B cell (primary cell): Measurements from ENCODE around the gene PFN3. TPM values are rescaled to one million over a fixed set of nuclear protein-coding genes. Genes with fewer than 3 reads are reported as not detected.

Experiments used
- ATAC-seq: fragments of 200-7000 bp; cut with Tn5 transposase; one replicate; pipeline ENCODE4 v1.10.0; 2021; ENCODE audit warnings: low read depth, mild to moderate bottlenecking, moderate number of reproducible peaks, moderate library complexity
- CTCF ChIA-PET: fragments of 350-600 bp; sonication (Branson Sonifier 250); formaldehyde crosslinking; loops from one replicate; lab custom pipeline; 2021; ENCODE audit warnings: antibody characterized with exemption, inconsistent platforms; lab: Charles Lee
- POLR2A ChIA-PET: fragments of 350-600 bp; sonication (Branson Sonifier 250); formaldehyde crosslinking; loops from one replicate; lab custom pipeline; 2021; ENCODE audit warnings: antibody characterized with exemption; lab: Charles Lee
- DNase-seq: peaks from one replicate; pipeline ENCODE4 v3.0.0; 2013
- H2AFZ ChIP-seq: 2 replicates; pipeline ENCODE4 v1.6.1; 2012; ENCODE audit warnings: mild to moderate bottlenecking, low read depth, low read length; ENCODE audit not compliant: insufficient read depth, poor library complexity, severe bottlenecking
- H3K27ac ChIP-seq, 2 donors: 1 replicate in 1 of 2; 2 replicates in 1 of 2; pipeline ENCODE4 v1.5.1; 2012 to 2013; ENCODE audit warnings: low read length in 2 of 2, mild to moderate bottlenecking in 2 of 2, moderate library complexity in 1 of 2
- H3K27me3 ChIP-seq, 4 experiments: fragments of 200-600 bp in 1 of 4; sonication (generic) in 1 of 4; replicated peaks in 1 of 4; 1 replicate in 2 of 4; 2 replicates in 2 of 4; pipeline versions ENCODE4 v1.6.1 to v1.7.0; 2013 to 2016; ENCODE audit warnings: low read length in 3 of 4, mild to moderate bottlenecking in 2 of 4, mixed read lengths in 1 of 4, moderate library complexity in 1 of 4; ENCODE audit not compliant: insufficient read depth in 4 of 4, control insufficient read depth in 3 of 4; ENCODE audit errors: control extremely low read depth in 1 of 4
- H3K36me3 ChIP-seq, 2 experiments: replicated peaks in 1 of 2; 1 replicate in 1 of 2; 2 replicates in 1 of 2; pipeline versions ENCODE4 v1.6.1 to v1.7.1; 2013; ENCODE audit warnings: low read length in 1 of 2; ENCODE audit not compliant: insufficient read depth in 2 of 2, control insufficient read depth in 1 of 2; ENCODE audit errors: control extremely low read depth in 1 of 2, extremely low read depth in 1 of 2
- H3K4me1 ChIP-seq, 2 donors: fragments of 200-600 bp in 1 of 2; sonication (generic) in 1 of 2; 1 replicate in 1 of 2; 2 replicates in 1 of 2; pipeline versions ENCODE4 v1.5.1 to v1.6.1; 2013 to 2017; ENCODE audit warnings: low read length in 2 of 2; ENCODE audit not compliant: control insufficient read depth in 2 of 2, insufficient read depth in 2 of 2
- H3K4me2 ChIP-seq: replicated peaks from 2 replicates; pipeline ENCODE3; 2012; ENCODE audit warnings: mild to moderate bottlenecking, low read depth, low read length; ENCODE audit not compliant: poor library complexity, severe bottlenecking
- H3K4me3 ChIP-seq, 5 experiments: fragments of 200-600 bp in 1 of 5; sonication (generic) in 1 of 5; 1 replicate in 3 of 5; 2 replicates in 2 of 5; pipeline versions ENCODE4 v1.5.1 to v1.7.0; 2011 to 2016; ENCODE audit warnings: low read length in 4 of 5, mild to moderate bottlenecking in 4 of 5, low read depth in 2 of 5, control low read depth in 1 of 5, moderate library complexity in 1 of 5; ENCODE audit not compliant: insufficient read depth in 1 of 5; ENCODE audit errors: control extremely low read depth in 1 of 5, extremely low read depth in 1 of 5
- H3K79me2 ChIP-seq: fragments of 200-600 bp; sonication (generic); one replicate; pipeline ENCODE4 v1.6.0; 2016; ENCODE audit warnings: low read length; ENCODE audit not compliant: control insufficient read depth, insufficient read depth
- H3K9ac ChIP-seq: fragments of 200-600 bp; sonication (generic); 2 replicates; pipeline ENCODE4 v1.6.1; 2017; ENCODE audit warnings: mild to moderate bottlenecking, low read length, moderate library complexity
- H3K9me3 ChIP-seq, 3 donors: one replicate each; pipeline versions ENCODE4 v1.6.1 to v1.7.1; 2013; ENCODE audit warnings: low read length in 2 of 3; ENCODE audit not compliant: control insufficient read depth in 2 of 3, insufficient read depth in 1 of 3; ENCODE audit errors: control extremely low read depth in 1 of 3
- H4K20me1 ChIP-seq: 2 replicates; pipeline ENCODE4 v1.6.0; 2012; ENCODE audit warnings: mild to moderate bottlenecking, low read length; ENCODE audit not compliant: insufficient read depth, control insufficient read depth, poor library complexity, severe bottlenecking
- H3K27ac Mint-ChIP-seq: one replicate; pipeline ENCODE4 v1.8.0; 2021; ENCODE audit warnings: mixed read lengths
- H3K27me3 Mint-ChIP-seq: one replicate; pipeline ENCODE4 v1.8.0; 2021; ENCODE audit warnings: mixed read lengths
- H3K4me1 Mint-ChIP-seq: one replicate; pipeline ENCODE4 v1.8.0; 2021; ENCODE audit warnings: mixed read lengths
- H3K4me3 Mint-ChIP-seq: one replicate; pipeline ENCODE4 v1.8.0; 2021; ENCODE audit warnings: mixed read lengths
- H3K9me3 Mint-ChIP-seq: one replicate; pipeline ENCODE4 v1.8.0; 2022; ENCODE audit warnings: mixed read lengths; ENCODE audit not compliant: insufficient read depth
- CTCF ChIP-seq: fragments of 200-600 bp; IDR thresholded peaks from one replicate; pipeline ENCODE4 v1.8.0; 2022; ENCODE audit warnings: antibody characterized with exemption, mild to moderate bottlenecking
- EZH2 ChIP-seq: IDR thresholded peaks from 2 replicates; pipeline ENCODE4 v1.6.1; 2012; ENCODE audit warnings: borderline replicate concordance, low read depth, mild to moderate bottlenecking, moderate library complexity, low read length; ENCODE audit not compliant: insufficient read depth, poor library complexity, severe bottlenecking
- WGBS: methylation state at CpG from one replicate; pipeline ENCODE4 v1.1.5; 2013; ENCODE audit warnings: missing lambda C conversion rate; ENCODE audit not compliant: insufficient coverage; 5-methylcytosine and 5-hydroxymethylcytosine counted together
- intact Hi-C: fragments of 100-400 bp; cut with micrococcal nuclease; formaldehyde crosslinking; loops from one replicate; pipeline ENCODE4 v1.10.0; 2022
- polyA plus RNA-seq: library from polyadenylated mRNA; depleted of rRNA; stranded (reverse); fragments of >200 nt; gene quantifications from 2 replicates; pipeline ENCODE4 v1.2.3, GENCODE V29; 2012
- total RNA-seq, 2 donors: library from RNA; stranded (reverse); fragments of 120-200 nt in 1 of 2; gene quantifications; 1 replicate in 1 of 2; 2 replicates in 1 of 2; pipeline versions ENCODE4 v1.2.3 to v1.2.4, GENCODE V29; 2013 to 2022

PFN3 gene
- total and polyA plus RNA-seq, 2 donors (not counting 1 experiment from before 2014, with no cell fraction given), result not detected

GRCh38 chr5:177440990-177441780 lies 40.7 kb upstream of the PFN3 start:
- no peaks in the 10 kb centered on the region for H3K9me3 ChIP-seq
- H3K27me3 ChIP-seq, result no peaks in the 10 kb centered on the region
- Mint-ChIP-seq H3K4me1 (peaks cover 36% of the 10 kb centered on the region), H3K27ac (no peak overlapping the region), H3K27me3 (no peaks in the 10 kb centered on the region), H3K9me3 (no peaks in the 10 kb centered on the region), H3K4me3 (no peak overlapping the region)
- intact Hi-C loops, result no loop called here
- H3K4me3 ChIP-seq, result no peak overlapping the region
- peaks cover 4 to 66% of the 10 kb centered on the region in 2 experiments for H3K36me3 ChIP-seq
- H3K9ac ChIP-seq, result no peak overlapping the region
- DNase-seq (no peak), ATAC-seq (no peak)
- H3K4me2 ChIP-seq, result no peak overlapping the region
- H3K27ac ChIP-seq, result no peak overlapping the region
- ChIA-PET POLR2A (interaction anchor here (10.8 kb wide), 1 partner anchor 10 kb away, joined by 103 read pairs; no protein-coding TSS in a partner anchor), CTCF (interaction anchor here (1.2 to 21.3 kb wide), 4 partner anchors 12 to 36 kb away, joined by 3 to 628 read pairs (median 102); partner anchors contain the start of genes F12, GRK6 and PFN3)
- no peak overlapping the region for H2AFZ ChIP-seq
- H3K79me2 ChIP-seq, result peaks cover 16% of the 10 kb centered on the region
- H4K20me1 ChIP-seq, result peaks cover 87% of the 10 kb centered on the region
- peaks cover 17 to 22% of the 10 kb centered on the region in 2 donors for H3K4me1 ChIP-seq
- no peak for TF ChIP-seq CTCF
- TF ChIP-seq EZH2, result no peak
- WGBS, result 91% methylated on average over 23 of the region's 26 CpGs
